HEK293 (cell line): ENCODE results near the gene IDNK.

Source experiments
- ATF2 ChIP-seq: fragments of 450-650 bp; formaldehyde crosslinking; IDR thresholded peaks from 2 replicates; pipeline ENCODE4 v1.5.1; 2016; ENCODE audit warnings: missing biosample characterization, missing genetic modification characterization, low read depth
- CTCF ChIP-seq: fragments of 450-650 bp; formaldehyde crosslinking; IDR thresholded peaks from 2 replicates; pipeline ENCODE4 v1.5.1; 2016; ENCODE audit warnings: missing biosample characterization, missing genetic modification characterization
- ELK4 ChIP-seq: IDR thresholded peaks from 2 replicates; pipeline ENCODE4 v1.6.1; 2011; ENCODE audit warnings: mild to moderate bottlenecking, low read depth, low read length, borderline replicate concordance
- KLF16 ChIP-seq: fragments of 450-650 bp; formaldehyde crosslinking; IDR thresholded peaks from 2 replicates; pipeline ENCODE4 v1.5.1; 2017; ENCODE audit warnings: missing biosample characterization, missing genetic modification characterization
- REST ChIP-seq: fragments of 450-650 bp; formaldehyde crosslinking; IDR thresholded peaks from 2 replicates; pipeline ENCODE4 v1.5.1; 2016; ENCODE audit warnings: missing biosample characterization, missing genetic modification characterization
- ZNF10 ChIP-seq: fragments of 450-650 bp; formaldehyde crosslinking; IDR thresholded peaks from 2 replicates; pipeline ENCODE4 v1.5.1; 2017; ENCODE audit warnings: missing biosample characterization, missing genetic modification characterization
- ZNF148 ChIP-seq: fragments of 450-650 bp; formaldehyde crosslinking; IDR thresholded peaks from 2 replicates; pipeline ENCODE4 v1.5.0; 2017; ENCODE audit warnings: missing biosample characterization, missing genetic modification characterization, borderline replicate concordance
- ZNF292 ChIP-seq: fragments of 450-650 bp; formaldehyde crosslinking; IDR thresholded peaks from 2 replicates; pipeline ENCODE4 v1.5.1; 2016; ENCODE audit warnings: low read depth, missing biosample characterization, missing genetic modification characterization, borderline replicate concordance
- ZNF449 ChIP-seq: fragments of 450-650 bp; formaldehyde crosslinking; IDR thresholded peaks from 2 replicates; pipeline ENCODE4 v1.5.1; 2017; ENCODE audit warnings: missing biosample characterization, mild to moderate bottlenecking, missing genetic modification characterization, moderate library complexity
- ZNF473 ChIP-seq: fragments of 450-650 bp; formaldehyde crosslinking; IDR thresholded peaks from 2 replicates; pipeline ENCODE4 v1.5.1; 2017; ENCODE audit warnings: missing biosample characterization, missing genetic modification characterization
- ZNF530 ChIP-seq: fragments of 450-650 bp; formaldehyde crosslinking; IDR thresholded peaks from 2 replicates; pipeline ENCODE4 v1.5.1; 2016; ENCODE audit warnings: low read depth, missing biosample characterization, missing genetic modification characterization
- ZNF580 ChIP-seq: fragments of 450-650 bp; formaldehyde crosslinking; IDR thresholded peaks from 2 replicates; pipeline ENCODE4 v1.5.1; 2016; ENCODE audit warnings: missing biosample characterization, missing genetic modification characterization

- no peak for TF ChIP-seq ELK4
- no peak for TF ChIP-seq ZNF10 (tag by site-specific recombination)
- TF ChIP-seq CTCF (tag by site-specific recombination) = no peak
- no peak for TF ChIP-seq ZNF449 (tag by site-specific recombination)
- no peak for TF ChIP-seq REST (tag by site-specific recombination)
- TF ChIP-seq ZNF148 (tag by site-specific recombination) = no peak
- no peak for TF ChIP-seq KLF16 (tag by site-specific recombination)
- TF ChIP-seq ZNF530 = no peak
- no peak for TF ChIP-seq ZNF580
- TF ChIP-seq ZNF292 (tag by site-specific recombination) = no peak
- TF ChIP-seq ATF2 (tag by site-specific recombination) = no peak
- TF ChIP-seq ZNF473 (tag by site-specific recombination) = no peak
Observed at GRCh38 chr9:83636813-83637212, 13.9 kb downstream of the IDNK start.
